ENCODE data around the gene CHDH. TPM values are rescaled to one million over a fixed set of nuclear protein-coding genes. Genes with fewer than 3 reads are reported as not detected.

CHDH gene
- total and polyA plus RNA-seq, 2 experiments from 2014 or later, result 2.3 to 6.6 TPM

DNA sequence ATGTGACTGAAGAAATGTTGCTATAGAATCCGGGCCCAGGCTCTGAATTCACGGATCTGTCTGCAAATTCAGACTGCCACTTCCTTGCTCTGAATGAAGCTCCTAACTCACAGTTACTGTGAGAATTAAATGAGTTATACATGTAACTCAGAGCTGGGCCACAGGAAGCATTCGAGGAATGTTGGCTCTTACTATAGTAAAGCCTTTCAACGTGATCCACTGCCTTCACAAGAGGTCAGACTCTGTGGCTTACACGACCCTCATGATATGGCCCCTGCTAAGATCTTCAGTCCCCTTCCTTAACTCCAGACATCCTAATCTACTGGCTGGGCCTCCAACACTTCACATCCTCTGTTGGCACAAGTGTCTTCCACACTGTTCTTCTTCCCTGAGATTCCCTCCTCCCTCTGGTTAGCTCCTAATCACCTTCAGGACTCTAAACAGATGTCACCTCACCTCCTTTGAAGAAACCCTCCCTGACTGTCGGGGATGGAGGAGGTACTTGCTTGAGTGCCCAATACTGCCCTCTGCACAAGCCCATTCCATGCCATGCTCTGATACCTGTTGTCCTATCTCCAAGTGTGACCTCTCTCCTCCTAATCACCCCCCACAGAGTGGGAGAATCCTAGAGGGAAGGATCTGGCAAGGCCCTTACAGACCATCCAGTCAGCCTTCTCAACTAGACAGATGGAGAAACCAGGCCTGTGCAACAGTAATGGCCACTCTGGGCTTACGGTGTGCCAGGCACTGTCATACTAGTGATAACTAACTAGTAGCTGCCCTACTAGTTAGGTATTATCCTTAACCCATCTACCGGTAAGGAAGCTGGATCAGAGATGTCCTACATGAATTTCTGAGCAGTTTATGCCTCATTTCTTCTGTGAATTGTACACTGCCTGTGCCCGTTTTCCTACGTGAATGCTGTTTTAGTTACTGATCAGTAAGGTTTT is 34.5 kb upstream of the CHDH start:
- Mint-ChIP-seq H3K9me3 (no peaks in the 10 kb centered on the region), H3K4me3 (peak overlapping the region; percentile 97), H3K27me3 (ENCODE audit: insufficient read depth, low read depth, poor library complexity) (peaks cover 7% of the 10 kb centered on the region), H3K27ac (peak overlapping the region; percentile 77), H3K4me1 (peaks cover 12% of the 10 kb centered on the region), H3K36me3 (ENCODE audit: low read depth) (peaks cover 53% of the 10 kb centered on the region)
- Histone ChIP-seq H2AFZ (no peak overlapping the region), H3K4me1 (ENCODE audit: insufficient read depth) (peaks cover 7% of the 10 kb centered on the region; the same call in 1 of the 2 replicates), H3K79me2 (replicated peaks; ENCODE audit: insufficient read depth) (peaks cover 8% of the 10 kb centered on the region), H3K4me3 (peak overlapping the region; percentile 70), H3K27ac (ENCODE audit: low read depth) (peak overlapping the region; percentile 94; the same call in 1 of the 2 replicates), H3K9me2 (ENCODE audit: insufficient read depth) (no peaks in the 10 kb centered on the region), H3F3A (replicated peaks; ENCODE audit: low read depth) (no peaks in the 10 kb centered on the region), H4K20me1 (replicated peaks; ENCODE audit: insufficient read depth) (peaks cover 8% of the 10 kb centered on the region; the same call in 1 of the 2 replicates), H3K27me3 (ENCODE audit: insufficient read depth) (no peaks in the 10 kb centered on the region), H3K36me3 (ENCODE audit: insufficient read depth) (peaks cover 49% of the 10 kb centered on the region), H3K4me2 (peak overlapping the region; percentile 87)
- ATAC-seq, result no peak
- DNase-seq (ENCODE audit: low spot score), result peak; percentile 46
- TF ChIP-seq JUNB (IDR thresholded peaks at IDR 0.05; ENCODE audit: unreplicated experiment) (no peak), CREB1 (CRISPR knock-in tag; IDR thresholded peaks at IDR 0.05; ENCODE audit: low read depth) (no peak), EZH2phosphoT487 (IDR thresholded peaks at IDR 0.05; ENCODE audit: unreplicated experiment) (no peak), NANOG (IDR thresholded peaks at IDR 0.05; ENCODE audit: borderline replicate concordance) (no peak)
- TF ChIP-seq, protein P1, sequence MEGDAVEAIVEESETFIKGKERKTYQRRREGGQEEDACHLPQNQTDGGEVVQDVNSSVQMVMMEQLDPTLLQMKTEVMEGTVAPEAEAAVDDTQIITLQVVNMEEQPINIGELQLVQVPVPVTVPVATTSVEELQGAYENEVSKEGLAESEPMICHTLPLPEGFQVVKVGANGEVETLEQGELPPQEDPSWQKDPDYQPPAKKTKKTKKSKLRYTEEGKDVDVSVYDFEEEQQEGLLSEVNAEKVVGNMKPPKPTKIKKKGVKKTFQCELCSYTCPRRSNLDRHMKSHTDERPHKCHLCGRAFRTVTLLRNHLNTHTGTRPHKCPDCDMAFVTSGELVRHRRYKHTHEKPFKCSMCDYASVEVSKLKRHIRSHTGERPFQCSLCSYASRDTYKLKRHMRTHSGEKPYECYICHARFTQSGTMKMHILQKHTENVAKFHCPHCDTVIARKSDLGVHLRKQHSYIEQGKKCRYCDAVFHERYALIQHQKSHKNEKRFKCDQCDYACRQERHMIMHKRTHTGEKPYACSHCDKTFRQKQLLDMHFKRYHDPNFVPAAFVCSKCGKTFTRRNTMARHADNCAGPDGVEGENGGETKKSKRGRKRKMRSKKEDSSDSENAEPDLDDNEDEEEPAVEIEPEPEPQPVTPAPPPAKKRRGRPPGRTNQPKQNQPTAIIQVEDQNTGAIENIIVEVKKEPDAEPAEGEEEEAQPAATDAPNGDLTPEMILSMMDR (conservative IDR thresholded peaks at IDR 0.05; ENCODE audit: low read depth in 2 of 2), result no peak

DNA sequence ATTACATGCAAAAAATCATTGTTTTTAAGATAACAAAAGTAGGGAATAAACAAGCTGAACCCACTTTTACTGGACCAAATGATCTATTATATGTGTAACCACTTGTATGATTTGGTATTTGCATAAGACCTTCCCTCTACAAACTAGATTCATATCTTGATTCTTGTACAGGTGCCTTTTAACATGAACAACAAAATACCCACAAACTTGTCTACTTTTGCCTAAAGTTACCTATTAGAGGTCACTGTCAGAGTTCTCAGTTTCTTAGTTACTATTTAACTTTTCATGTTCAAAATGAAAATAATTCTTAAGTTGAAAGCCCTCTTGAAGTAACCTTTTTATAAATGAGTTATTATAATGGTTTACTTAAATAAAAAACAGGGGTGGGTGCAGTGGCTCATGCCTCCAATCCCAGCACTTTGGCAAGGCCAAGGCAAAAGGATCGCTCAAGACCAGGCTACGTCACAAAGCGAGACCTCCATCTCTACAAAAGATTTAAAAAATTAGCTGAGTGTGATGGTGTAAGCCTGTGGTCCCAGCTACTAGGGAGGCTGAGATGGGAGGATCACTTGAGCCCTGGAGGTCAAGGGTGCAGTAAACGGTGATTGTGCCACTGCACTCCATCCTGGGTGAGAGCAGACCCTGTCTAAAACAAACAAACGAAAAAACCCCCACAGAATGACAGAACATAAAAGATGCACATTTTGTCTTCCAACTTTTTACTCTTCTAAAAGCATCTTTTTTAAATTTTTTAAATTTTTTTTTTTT is 19.7 kb upstream of the CHDH start:
- Mint-ChIP-seq H3K9me3 (no peaks in the 10 kb centered on the region), H3K27me3 (ENCODE audit: insufficient read depth, low read depth, poor library complexity) (no peaks in the 10 kb centered on the region), H3K4me1 (no peaks in the 10 kb centered on the region), H3K4me3 (no peak overlapping the region), H3K27ac (no peak overlapping the region), H3K36me3 (ENCODE audit: low read depth) (peaks cover 52% of the 10 kb centered on the region)
- Histone ChIP-seq H3F3A (replicated peaks; ENCODE audit: low read depth) (no peaks in the 10 kb centered on the region), H3K27me3 (ENCODE audit: insufficient read depth) (no peaks in the 10 kb centered on the region), H3K79me2 (replicated peaks; ENCODE audit: insufficient read depth) (peaks cover 3% of the 10 kb centered on the region; the same call in 1 of the 2 replicates), H4K20me1 (replicated peaks; ENCODE audit: insufficient read depth) (peaks cover 9% of the 10 kb centered on the region), H2AFZ (no peak overlapping the region), H3K36me3 (ENCODE audit: insufficient read depth) (peaks cover 30% of the 10 kb centered on the region), H3K9me2 (ENCODE audit: insufficient read depth) (no peaks in the 10 kb centered on the region), H3K4me3 (no peak overlapping the region), H3K4me2 (no peak overlapping the region), H3K27ac (ENCODE audit: low read depth) (no peak overlapping the region), H3K4me1 (ENCODE audit: insufficient read depth) (no peaks in the 10 kb centered on the region)
- ATAC-seq (no peak), DNase-seq (ENCODE audit: low spot score) (no peak)
- TF ChIP-seq, protein P1 (conservative IDR thresholded peaks at IDR 0.05; ENCODE audit: low read depth in 2 of 2), result no peak
- TF ChIP-seq EZH2phosphoT487 (IDR thresholded peaks at IDR 0.05; ENCODE audit: unreplicated experiment), result no peak
- no peak for TF ChIP-seq ZNF331 (CRISPR knock-in tag; IDR thresholded peaks at IDR 0.05; ENCODE audit: low read depth)
- TF ChIP-seq, protein P2, sequence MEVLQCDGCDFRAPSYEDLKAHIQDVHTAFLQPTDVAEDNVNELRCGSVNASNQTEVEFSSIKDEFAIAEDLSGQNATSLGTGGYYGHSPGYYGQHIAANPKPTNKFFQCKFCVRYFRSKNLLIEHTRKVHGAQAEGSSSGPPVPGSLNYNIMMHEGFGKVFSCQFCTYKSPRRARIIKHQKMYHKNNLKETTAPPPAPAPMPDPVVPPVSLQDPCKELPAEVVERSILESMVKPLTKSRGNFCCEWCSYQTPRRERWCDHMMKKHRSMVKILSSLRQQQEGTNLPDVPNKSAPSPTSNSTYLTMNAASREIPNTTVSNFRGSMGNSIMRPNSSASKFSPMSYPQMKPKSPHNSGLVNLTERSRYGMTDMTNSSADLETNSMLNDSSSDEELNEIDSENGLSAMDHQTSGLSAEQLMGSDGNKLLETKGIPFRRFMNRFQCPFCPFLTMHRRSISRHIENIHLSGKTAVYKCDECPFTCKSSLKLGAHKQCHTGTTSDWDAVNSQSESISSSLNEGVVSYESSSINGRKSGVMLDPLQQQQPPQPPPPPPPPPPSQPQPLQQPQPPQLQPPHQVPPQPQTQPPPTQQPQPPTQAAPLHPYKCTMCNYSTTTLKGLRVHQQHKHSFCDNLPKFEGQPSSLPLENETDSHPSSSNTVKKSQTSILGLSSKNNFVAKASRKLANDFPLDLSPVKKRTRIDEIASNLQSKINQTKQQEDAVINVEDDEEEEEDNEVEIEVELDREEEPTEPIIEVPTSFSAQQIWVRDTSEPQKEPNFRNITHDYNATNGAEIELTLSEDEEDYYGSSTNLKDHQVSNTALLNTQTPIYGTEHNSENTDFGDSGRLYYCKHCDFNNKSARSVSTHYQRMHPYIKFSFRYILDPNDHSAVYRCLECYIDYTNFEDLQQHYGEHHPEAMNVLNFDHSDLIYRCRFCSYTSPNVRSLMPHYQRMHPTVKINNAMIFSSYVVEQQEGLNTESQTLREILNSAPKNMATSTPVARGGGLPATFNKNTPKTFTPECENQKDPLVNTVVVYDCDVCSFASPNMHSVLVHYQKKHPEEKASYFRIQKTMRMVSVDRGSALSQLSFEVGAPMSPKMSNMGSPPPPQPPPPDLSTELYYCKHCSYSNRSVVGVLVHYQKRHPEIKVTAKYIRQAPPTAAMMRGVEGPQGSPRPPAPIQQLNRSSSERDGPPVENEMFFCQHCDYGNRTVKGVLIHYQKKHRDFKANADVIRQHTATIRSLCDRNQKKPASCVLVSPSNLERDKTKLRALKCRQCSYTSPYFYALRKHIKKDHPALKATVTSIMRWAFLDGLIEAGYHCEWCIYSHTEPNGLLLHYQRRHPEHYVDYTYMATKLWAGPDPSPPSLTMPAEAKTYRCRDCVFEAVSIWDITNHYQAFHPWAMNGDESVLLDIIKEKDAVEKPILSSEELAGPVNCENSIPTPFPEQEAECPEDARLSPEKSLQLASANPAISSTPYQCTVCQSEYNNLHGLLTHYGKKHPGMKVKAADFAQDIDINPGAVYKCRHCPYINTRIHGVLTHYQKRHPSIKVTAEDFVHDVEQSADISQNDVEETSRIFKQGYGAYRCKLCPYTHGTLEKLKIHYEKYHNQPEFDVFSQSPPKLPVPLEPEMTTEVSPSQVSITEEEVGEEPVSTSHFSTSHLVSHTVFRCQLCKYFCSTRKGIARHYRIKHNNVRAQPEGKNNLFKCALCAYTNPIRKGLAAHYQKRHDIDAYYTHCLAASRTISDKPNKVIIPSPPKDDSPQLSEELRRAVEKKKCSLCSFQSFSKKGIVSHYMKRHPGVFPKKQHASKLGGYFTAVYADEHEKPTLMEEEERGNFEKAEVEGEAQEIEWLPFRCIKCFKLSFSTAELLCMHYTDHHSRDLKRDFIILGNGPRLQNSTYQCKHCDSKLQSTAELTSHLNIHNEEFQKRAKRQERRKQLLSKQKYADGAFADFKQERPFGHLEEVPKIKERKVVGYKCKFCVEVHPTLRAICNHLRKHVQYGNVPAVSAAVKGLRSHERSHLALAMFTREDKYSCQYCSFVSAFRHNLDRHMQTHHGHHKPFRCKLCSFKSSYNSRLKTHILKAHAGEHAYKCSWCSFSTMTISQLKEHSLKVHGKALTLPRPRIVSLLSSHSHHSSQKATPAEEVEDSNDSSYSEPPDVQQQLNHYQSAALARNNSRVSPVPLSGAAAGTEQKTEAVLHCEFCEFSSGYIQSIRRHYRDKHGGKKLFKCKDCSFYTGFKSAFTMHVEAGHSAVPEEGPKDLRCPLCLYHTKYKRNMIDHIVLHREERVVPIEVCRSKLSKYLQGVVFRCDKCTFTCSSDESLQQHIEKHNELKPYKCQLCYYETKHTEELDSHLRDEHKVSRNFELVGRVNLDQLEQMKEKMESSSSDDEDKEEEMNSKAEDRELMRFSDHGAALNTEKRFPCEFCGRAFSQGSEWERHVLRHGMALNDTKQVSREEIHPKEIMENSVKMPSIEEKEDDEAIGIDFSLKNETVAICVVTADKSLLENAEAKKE (CRISPR knock-in tag; IDR thresholded peaks at IDR 0.05), result no peak
- no peak for TF ChIP-seq POLR2AphosphoS5 (IDR thresholded peaks at IDR 0.05; ENCODE audit: low read depth)
